ENCODE results near the gene ARMC9. TPM values are rescaled to one million over a fixed set of nuclear protein-coding genes. Genes with fewer than 3 reads are reported as not detected.

The ARMC9 gene
- total and polyA plus RNA-seq, 7 donors, result 2.4 to 95.3 (median 24.3) TPM

DNA sequence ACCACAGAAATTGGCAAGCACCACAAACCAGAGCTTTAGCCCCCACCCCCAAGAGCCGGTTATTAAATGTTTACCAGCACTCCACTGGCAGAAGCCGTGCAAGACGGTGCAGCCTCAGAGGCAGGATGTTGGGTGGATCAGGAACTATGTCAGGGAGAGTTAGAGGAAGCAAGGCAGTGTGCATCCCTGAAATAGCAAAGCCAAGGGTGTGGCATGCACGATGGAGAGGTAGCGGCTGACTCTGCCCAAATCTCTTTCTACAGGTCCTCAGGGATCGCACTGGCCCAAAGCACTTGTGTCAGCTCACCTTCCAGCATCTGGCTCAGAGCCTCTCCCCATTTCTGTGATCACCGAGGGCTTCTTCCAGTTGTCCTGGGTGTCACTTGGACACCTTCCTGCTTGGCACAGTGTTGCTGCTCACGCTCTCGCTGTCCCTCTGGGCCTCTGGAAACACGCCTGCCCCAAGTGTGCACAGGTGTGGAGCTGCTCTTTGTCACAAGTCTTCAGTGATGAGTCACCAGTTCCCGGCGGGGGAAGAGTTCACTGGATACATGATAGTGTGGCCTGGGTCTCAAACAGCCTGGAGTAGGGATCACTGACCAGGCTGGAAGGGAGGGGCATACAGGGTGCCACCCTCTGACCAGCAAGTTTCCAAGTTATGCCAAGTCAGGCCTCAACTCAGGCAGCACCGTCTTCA lies 179.7 kb downstream of the ARMC9 start:
- no peak for DNase-seq
- TF ChIP-seq, protein P1, sequence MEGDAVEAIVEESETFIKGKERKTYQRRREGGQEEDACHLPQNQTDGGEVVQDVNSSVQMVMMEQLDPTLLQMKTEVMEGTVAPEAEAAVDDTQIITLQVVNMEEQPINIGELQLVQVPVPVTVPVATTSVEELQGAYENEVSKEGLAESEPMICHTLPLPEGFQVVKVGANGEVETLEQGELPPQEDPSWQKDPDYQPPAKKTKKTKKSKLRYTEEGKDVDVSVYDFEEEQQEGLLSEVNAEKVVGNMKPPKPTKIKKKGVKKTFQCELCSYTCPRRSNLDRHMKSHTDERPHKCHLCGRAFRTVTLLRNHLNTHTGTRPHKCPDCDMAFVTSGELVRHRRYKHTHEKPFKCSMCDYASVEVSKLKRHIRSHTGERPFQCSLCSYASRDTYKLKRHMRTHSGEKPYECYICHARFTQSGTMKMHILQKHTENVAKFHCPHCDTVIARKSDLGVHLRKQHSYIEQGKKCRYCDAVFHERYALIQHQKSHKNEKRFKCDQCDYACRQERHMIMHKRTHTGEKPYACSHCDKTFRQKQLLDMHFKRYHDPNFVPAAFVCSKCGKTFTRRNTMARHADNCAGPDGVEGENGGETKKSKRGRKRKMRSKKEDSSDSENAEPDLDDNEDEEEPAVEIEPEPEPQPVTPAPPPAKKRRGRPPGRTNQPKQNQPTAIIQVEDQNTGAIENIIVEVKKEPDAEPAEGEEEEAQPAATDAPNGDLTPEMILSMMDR (IDR thresholded peaks at IDR 0.05), result no peak
- TF ChIP-seq POLR2A (IDR thresholded peaks at IDR 0.05) (no peak), EP300 (IDR thresholded peaks at IDR 0.05) (no peak), POLR2AphosphoS5 (IDR thresholded peaks at IDR 0.05) (no peak)
- WGBS, 2 donors, result 28 to 64% methylated on average over 13 of the region's 13 CpGs
- Histone ChIP-seq H3K27me3 (no peaks in the 10 kb centered on the region), H3K4me1 (no peaks in the 10 kb centered on the region), H3K27ac (no peak overlapping the region), H3K9me3 (no peaks in the 10 kb centered on the region), H3K4me3 (no peak overlapping the region), H3K36me3 (no peaks in the 10 kb centered on the region)
- intact Hi-C loops (cut with DNase I), result no loop called here

DNA sequence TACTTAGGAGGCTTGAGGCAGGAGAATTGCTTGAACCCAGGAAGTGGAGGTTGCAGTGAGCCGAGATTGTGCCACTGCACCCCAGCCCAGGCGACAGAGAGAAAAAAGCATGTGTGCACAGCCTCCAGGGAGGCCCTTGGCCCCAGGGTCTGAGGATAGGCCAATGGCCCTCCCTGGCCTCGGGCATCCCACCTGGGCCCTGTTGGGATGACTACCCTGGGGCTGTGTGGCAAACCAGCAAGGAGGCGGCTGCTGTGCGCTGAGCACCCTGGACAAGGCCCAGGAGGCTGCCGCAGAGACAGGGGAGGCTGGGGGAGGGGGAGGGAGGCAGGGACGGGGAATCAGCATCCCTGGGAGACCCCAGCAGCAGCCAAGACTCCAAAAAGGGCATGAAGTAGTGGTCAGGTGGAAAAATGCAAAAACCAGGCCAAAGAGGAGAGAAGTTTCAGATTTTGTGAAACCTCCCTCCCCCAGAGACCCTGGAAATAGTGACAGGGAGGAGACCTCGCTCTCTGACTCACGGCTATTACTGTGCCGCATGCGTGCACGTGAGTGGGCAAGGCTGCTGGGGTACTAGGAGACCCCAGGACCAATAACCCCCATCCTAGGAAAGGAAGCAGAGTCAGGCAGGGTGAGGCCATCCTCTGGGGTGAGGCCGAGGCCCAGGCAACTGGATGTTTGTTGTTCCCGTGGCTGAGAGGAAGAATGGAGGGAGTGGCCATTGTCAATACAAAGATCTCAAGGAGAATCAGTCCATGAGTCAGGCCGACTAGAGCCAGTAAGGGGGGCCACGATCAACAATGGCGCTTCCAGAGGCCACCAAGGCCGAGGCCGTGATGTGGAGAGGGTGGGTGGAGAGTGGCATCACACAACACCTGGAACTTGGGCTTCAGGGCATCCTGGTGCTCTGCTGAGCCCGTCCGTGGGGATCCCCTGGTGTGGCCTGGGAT lies 181.1 kb downstream of the ARMC9 start:
- WGBS, 2 donors, result 51 to 79% methylated on average over 21 of the region's 21 CpGs
- Histone ChIP-seq H3K4me1 (no peaks in the 10 kb centered on the region), H3K27ac (no peak overlapping the region), H3K36me3 (no peaks in the 10 kb centered on the region), H3K4me3 (no peak overlapping the region), H3K27me3 (no peaks in the 10 kb centered on the region), H3K9me3 (no peaks in the 10 kb centered on the region)
- TF ChIP-seq, protein P1 (IDR thresholded peaks at IDR 0.05), result no peak
- TF ChIP-seq POLR2A (IDR thresholded peaks at IDR 0.05) (no peak), EP300 (IDR thresholded peaks at IDR 0.05) (no peak), POLR2AphosphoS5 (IDR thresholded peaks at IDR 0.05) (no peak)
- no peak for DNase-seq
- intact Hi-C loops (cut with DNase I), result no loop called here

DNA sequence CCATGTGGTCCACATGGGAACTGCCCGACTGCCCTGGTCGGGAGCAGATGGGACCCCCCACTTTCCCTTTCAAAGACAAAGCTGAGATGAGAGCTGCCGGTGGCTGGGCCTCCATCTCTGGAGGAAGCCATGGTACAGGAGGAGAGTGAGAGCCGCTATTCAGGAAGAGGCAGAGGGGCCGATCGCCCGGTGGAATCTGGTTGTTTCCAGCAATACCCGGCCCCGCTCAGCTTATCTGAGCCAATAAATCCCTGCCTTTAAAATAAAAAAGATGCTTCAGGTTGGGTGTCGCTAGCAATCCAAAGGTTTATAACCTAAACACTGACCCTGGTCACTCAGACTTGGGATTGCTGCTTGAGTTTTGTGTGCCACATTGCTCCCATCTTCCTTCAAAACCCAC lies 181.9 kb downstream of the ARMC9 start:
- no peaks in the 10 kb centered on the region for H3K4me1 ChIP-seq
- TF ChIP-seq POLR2A (IDR thresholded peaks at IDR 0.05) (no peak), POLR2AphosphoS5 (IDR thresholded peaks at IDR 0.05) (no peak), EP300 (IDR thresholded peaks at IDR 0.05) (no peak)
- TF ChIP-seq, protein P1 (IDR thresholded peaks at IDR 0.05), result no peak
- H3K9me3 ChIP-seq, result no peaks in the 10 kb centered on the region
- no peak for DNase-seq
- H3K4me3 ChIP-seq, result no peak overlapping the region
- H3K36me3 ChIP-seq, result no peaks in the 10 kb centered on the region
- H3K27me3 ChIP-seq, result no peaks in the 10 kb centered on the region
- WGBS, 2 donors, result 58 to 76% methylated on average over 10 of the region's 10 CpGs
- no peak overlapping the region for H3K27ac ChIP-seq
- intact Hi-C loops (cut with DNase I), result no loop called here

DNA sequence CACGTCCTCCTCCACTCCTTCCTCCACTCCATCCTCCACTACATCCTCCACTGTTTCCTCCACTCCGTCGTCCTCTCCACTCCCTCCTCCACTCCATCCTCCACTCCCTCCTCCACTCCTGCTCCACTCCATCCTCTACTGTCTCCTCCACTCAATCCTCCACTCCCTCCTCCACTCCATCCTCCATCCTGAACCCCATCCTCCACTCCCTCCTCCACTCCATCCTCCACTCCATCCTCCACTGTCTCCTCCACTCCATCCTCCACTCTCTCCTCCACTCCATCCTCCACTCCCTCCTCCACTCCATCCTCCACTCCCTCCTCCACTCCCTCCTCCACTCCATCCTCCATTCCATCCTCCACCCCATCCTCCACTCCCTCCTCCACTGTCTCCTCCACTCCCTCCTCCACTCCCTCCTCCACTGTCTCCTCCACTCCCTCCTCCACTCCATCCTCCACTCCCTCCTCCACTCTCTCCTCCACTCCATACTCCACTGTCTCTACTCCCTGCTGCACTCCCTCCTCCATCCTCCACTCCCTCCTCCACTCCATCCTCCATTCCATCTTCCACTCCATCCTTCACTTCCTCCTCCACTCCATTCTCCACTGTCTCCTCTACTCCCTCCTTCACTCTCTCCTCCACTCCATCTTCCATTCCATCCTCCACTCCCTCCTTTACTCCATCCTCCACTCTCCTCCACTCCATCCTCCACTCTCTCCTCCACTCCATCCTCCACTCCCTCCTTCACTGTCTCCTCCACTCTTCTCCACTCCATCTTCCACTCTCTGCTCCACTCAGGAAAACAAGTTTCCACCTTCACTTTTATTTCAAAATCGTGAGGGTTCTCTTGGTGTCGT lies 182.8 kb downstream of the ARMC9 start:
- no peaks in the 10 kb centered on the region for H3K27me3 ChIP-seq
- intact Hi-C loops (cut with DNase I), result no loop called here
- H3K4me3 ChIP-seq, result no peak overlapping the region
- H3K27ac ChIP-seq, result no peak overlapping the region
- no peak for DNase-seq
- H3K9me3 ChIP-seq, result no peaks in the 10 kb centered on the region
- 93 to 95% methylated on average over 5 of the region's 5 CpGs for WGBS, 2 donors
- H3K36me3 ChIP-seq, result no peaks in the 10 kb centered on the region
- TF ChIP-seq EP300 (IDR thresholded peaks at IDR 0.05) (no peak), POLR2AphosphoS5 (IDR thresholded peaks at IDR 0.05) (no peak), POLR2A (IDR thresholded peaks at IDR 0.05) (no peak)
- TF ChIP-seq, protein P1 (IDR thresholded peaks at IDR 0.05), result no peak
- no peaks in the 10 kb centered on the region for H3K4me1 ChIP-seq
